IMR-90 (cell line): ENCODE results near the gene LRRC19. TPM values are rescaled to one million over a fixed set of nuclear protein-coding genes. Genes with fewer than 3 reads are reported as not detected.
A peak's percentile ranks its signal among the peaks of the same experiment; 100 is the strongest.

Experiments used
- ATAC-seq: fragments of 200-7000 bp; cut with Tn5 transposase; 2 replicates; pipeline ENCODE4 v1.9.1; 2020; ENCODE audit warnings: low read depth, mild to moderate bottlenecking, moderate library complexity
- BruUV-seq: library from RNA; stranded (reverse); fragments of 400-500 nt; replicated peaks from 2 replicates; lab custom pipeline; 2021; lab: Mats Ljungman, UMichigan
- CTCF ChIA-PET: fragments of 300-600 bp; formaldehyde crosslinking; extraction: SDS; loops from one replicate; lab custom pipeline; 2021; ENCODE audit warnings: antibody characterized with exemption; lab: Yijun Ruan, JAX
- POLR2A ChIA-PET: fragments of 300-600 bp; sonication (Branson Sonifier 250); formaldehyde crosslinking; loops from one replicate; lab custom pipeline; 2022; ENCODE audit warnings: antibody characterized with exemption; ENCODE audit not compliant: unreplicated experiment; lab: Charles Lee
- DNase-seq: peaks from one replicate; pipeline ENCODE4 v3.0.0; 2013
- H2AFZ ChIP-seq: replicated peaks from 2 replicates; pipeline ENCODE3; 2013; ENCODE audit warnings: low read length, mild to moderate bottlenecking; ENCODE audit not compliant: poor library complexity
- H2AK5ac ChIP-seq: 2 replicates; pipeline ENCODE4 v1.6.1; 2013; ENCODE audit warnings: low read depth, low read length, inconsistent platforms
- H2AK9ac ChIP-seq: replicated peaks from 2 replicates; pipeline ENCODE3; 2013; ENCODE audit warnings: mild to moderate bottlenecking, low read depth, low read length, moderate library complexity; ENCODE audit not compliant: poor library complexity
- H2BK120ac ChIP-seq: 2 replicates; pipeline ENCODE4 v1.6.1; 2013; ENCODE audit warnings: low read depth, low read length, inconsistent platforms
- H2BK15ac ChIP-seq: 3 replicates; pipeline ENCODE4 v1.6.1; 2013; ENCODE audit warnings: low read depth, low read length, inconsistent platforms
- H2BK20ac ChIP-seq: 2 replicates; pipeline ENCODE4 v1.6.1; 2013; ENCODE audit warnings: low read depth, mild to moderate bottlenecking, inconsistent platforms, low read length, moderate library complexity
- H2BK5ac ChIP-seq: 2 replicates; pipeline ENCODE4 v1.6.1; 2013; ENCODE audit warnings: mild to moderate bottlenecking, low read depth, low read length, inconsistent platforms; ENCODE audit not compliant: poor library complexity, severe bottlenecking
- H3K14ac ChIP-seq: replicated peaks from 2 replicates; pipeline ENCODE4 v1.6.1; 2013; ENCODE audit warnings: low read depth, low read length, inconsistent platforms
- H3K18ac ChIP-seq: 2 replicates; pipeline ENCODE4 v1.6.1; 2013; ENCODE audit warnings: low read depth, low read length, control low read depth
- H3K23ac ChIP-seq: 2 replicates; pipeline ENCODE4 v1.6.1; 2013; ENCODE audit warnings: low read depth, low read length, inconsistent platforms
- H3K27ac ChIP-seq: 2 replicates; pipeline ENCODE4 v1.5.1; 2013; ENCODE audit warnings: mild to moderate bottlenecking, control low read depth, low read length; ENCODE audit not compliant: insufficient read depth
- H3K27me3 ChIP-seq: 2 replicates; pipeline ENCODE4 v1.6.1; 2013; ENCODE audit warnings: low read length; ENCODE audit not compliant: control insufficient read depth, insufficient read depth
- H3K36me3 ChIP-seq: 2 replicates; pipeline ENCODE4 v1.6.1; 2013; ENCODE audit warnings: low read length, mixed read lengths; ENCODE audit not compliant: control insufficient read depth, insufficient read depth
- H3K4ac ChIP-seq: 2 replicates; pipeline ENCODE4 v1.6.1; 2013; ENCODE audit warnings: low read depth, low read length, inconsistent platforms
- H3K4me1 ChIP-seq: 2 replicates; pipeline ENCODE4 v1.6.1; 2013; ENCODE audit warnings: low read length, mixed read lengths; ENCODE audit not compliant: control insufficient read depth, insufficient read depth
- H3K4me2 ChIP-seq: 2 replicates; pipeline ENCODE4 v1.6.1; 2013; ENCODE audit warnings: low read depth, mild to moderate bottlenecking, control low read depth, low read length, moderate library complexity
- H3K4me3 ChIP-seq: 2 replicates; pipeline ENCODE4 v1.5.1; 2013; ENCODE audit warnings: low read depth, mild to moderate bottlenecking, control low read depth, low read length, moderate library complexity; ENCODE audit not compliant: insufficient read depth
- H3K56ac ChIP-seq: 2 replicates; pipeline ENCODE4 v1.6.1; 2013; ENCODE audit warnings: low read length, inconsistent platforms; ENCODE audit not compliant: insufficient read depth; ENCODE audit errors: extremely low read depth
- H3K79me1 ChIP-seq, 2 experiments: 2 replicates each; pipeline ENCODE4 v1.6.1; 2013; ENCODE audit warnings: low read length in 2 of 2, inconsistent platforms in 1 of 2, low read depth in 1 of 2
- H3K9ac ChIP-seq: 2 replicates; pipeline ENCODE4 v1.6.1; 2013; ENCODE audit warnings: low read depth, low read length, control low read depth
- H3K9me1 ChIP-seq: 2 replicates; pipeline ENCODE4 v1.6.1; 2013; ENCODE audit warnings: low read length, inconsistent platforms; ENCODE audit not compliant: insufficient read depth
- H3K9me3 ChIP-seq: 2 replicates; pipeline ENCODE4 v1.6.1; 2013; ENCODE audit warnings: low read length; ENCODE audit not compliant: control insufficient read depth, insufficient read depth
- H4K20me1 ChIP-seq: 2 replicates; pipeline ENCODE4 v1.6.1; 2013; ENCODE audit warnings: low read length, inconsistent platforms; ENCODE audit not compliant: insufficient read depth
- H4K5ac ChIP-seq: 2 replicates; pipeline ENCODE4 v1.6.1; 2013; ENCODE audit warnings: mild to moderate bottlenecking, low read depth, low read length, control low read depth
- H4K8ac ChIP-seq, 2 experiments: 2 replicates each; pipeline ENCODE4 v1.6.1; 2013; ENCODE audit warnings: low read depth in 2 of 2, low read length in 2 of 2, control low read depth in 1 of 2, inconsistent platforms in 1 of 2
- H4K91ac ChIP-seq: 2 replicates; pipeline ENCODE4 v1.6.1; 2013; ENCODE audit warnings: low read depth, low read length, inconsistent platforms; ENCODE audit not compliant: insufficient read depth
- BHLHE40 ChIP-seq: fragments of 150-350 bp; IDR thresholded peaks from 2 replicates; pipeline ENCODE4 v1.6.1; 2016; ENCODE audit warnings: mild to moderate bottlenecking, low read depth, low read length
- CEBPB ChIP-seq: IDR thresholded peaks from 2 replicates; pipeline ENCODE4 v1.6.1; 2012; ENCODE audit warnings: low read depth, low read length, improper control_type of control experiment
- CHD1 ChIP-seq: IDR thresholded peaks from 2 replicates; pipeline ENCODE4 v1.6.1; 2012; ENCODE audit warnings: low read depth, low read length, improper control_type of control experiment
- CTCF ChIP-seq: conservative IDR thresholded peaks from 2 replicates; pipeline ENCODE4 v1.5.1; 2012; ENCODE audit warnings: mild to moderate bottlenecking, low read depth, low read length, improper control_type of control experiment
- ELK1 ChIP-seq: fragments of 150-350 bp; IDR thresholded peaks from 2 replicates; pipeline ENCODE4 v1.6.1; 2016; ENCODE audit warnings: low read depth, mild to moderate bottlenecking, low read length, moderate library complexity, borderline replicate concordance
- FOS ChIP-seq: fragments of 150-350 bp; IDR thresholded peaks from 2 replicates; pipeline ENCODE4 v1.6.1; 2016; ENCODE audit warnings: low read depth, low read length
- MAFK ChIP-seq: IDR thresholded peaks from 2 replicates; pipeline ENCODE4 v1.6.1; 2012; ENCODE audit warnings: low read depth, low read length, improper control_type of control experiment
- MAZ ChIP-seq: IDR thresholded peaks from 2 replicates; pipeline ENCODE4 v1.6.1; 2012; ENCODE audit warnings: low read depth, mild to moderate bottlenecking, low read length, improper control_type of control experiment, moderate library complexity, borderline replicate concordance
- MXI1 ChIP-seq: IDR thresholded peaks from 2 replicates; pipeline ENCODE4 v1.6.1; 2012; ENCODE audit warnings: low read depth, mild to moderate bottlenecking, low read length, moderate library complexity, borderline replicate concordance
- NFE2L2 ChIP-seq: fragments of 150-350 bp; IDR thresholded peaks from 2 replicates; pipeline ENCODE4 v1.6.1; 2016; ENCODE audit warnings: low read depth, mild to moderate bottlenecking, low read length
- POLR2A ChIP-seq: IDR thresholded peaks from 2 replicates; pipeline ENCODE4 v1.6.1; 2012; ENCODE audit warnings: mild to moderate bottlenecking, low read depth, low read length
- RCOR1 ChIP-seq: IDR thresholded peaks from 2 replicates; pipeline ENCODE4 v1.6.1; 2012; ENCODE audit warnings: mild to moderate bottlenecking, low read length, improper control_type of control experiment; ENCODE audit not compliant: insufficient replicate concordance
- RFX5 ChIP-seq: IDR thresholded peaks from 2 replicates; pipeline ENCODE4 v1.8.0; 2012; ENCODE audit warnings: low read depth, mild to moderate bottlenecking, low read length, moderate library complexity
- SMC3 ChIP-seq: fragments of 150-350 bp; IDR thresholded peaks from 2 replicates; pipeline ENCODE4 v1.6.1; 2016; ENCODE audit warnings: low read depth, mild to moderate bottlenecking, antibody characterized with exemption, low read length, moderate library complexity
- USF2 ChIP-seq: fragments of 150-350 bp; IDR thresholded peaks from 2 replicates; pipeline ENCODE4 v1.6.1; 2017; ENCODE audit warnings: mild to moderate bottlenecking, antibody characterized with exemption, low read length, low read depth
- WGBS, 2 experiments: methylation state at CpG; one replicate each; pipeline versions ENCODE4 v1.1.5 to v1.1.7; 2013; ENCODE audit warnings: missing lambda C conversion rate in 2 of 2; ENCODE audit not compliant: insufficient read length in 1 of 2; ENCODE audit errors: extremely low coverage in 2 of 2; 5-methylcytosine and 5-hydroxymethylcytosine counted together
- dilution Hi-C: fragments of 300-500 bp; cut with HindIII; formaldehyde crosslinking; loops from one replicate; pipeline ENCODE4 v1.14.3; 2018; ENCODE audit warnings: low sequenced_read_pairs; ENCODE audit not compliant: unreplicated experiment
- in situ Hi-C: fragments of 300-500 bp; cut with MboI; formaldehyde crosslinking; loops from 3 replicates; pipeline ENCODE4 v1.14.3; 2019; ENCODE audit warnings: low sequenced_read_pairs, inconsistent platforms, mixed read lengths
- intact Hi-C: fragments of 100-400 bp; cut with micrococcal nuclease; formaldehyde crosslinking; loops from 2 replicates; pipeline ENCODE4 v1.10.0; 2022
- polyA plus RNA-seq, 3 experiments: library from polyadenylated mRNA; depleted of rRNA; stranded (reverse); fragments of >200 nt; gene quantifications; 2 replicates each; pipeline ENCODE4 v1.2.3, GENCODE V29; 2012; ENCODE audit warnings: low replicate concordance in 1 of 3
- total RNA-seq: library from RNA; depleted of rRNA; stranded (reverse); fragments of >200 nt; gene quantifications from 2 replicates; pipeline ENCODE4 v1.2.3, GENCODE V29; 2012

Gene LRRC19
- total and polyA plus RNA-seq, 2 of the 4 experiments (the other 2 are of a cell fraction), result not detected

- H2AK5ac ChIP-seq, result peak overlapping the region; percentile 29; the same call in 1 of the 2 replicates
- H4K20me1 ChIP-seq, result no peaks in the 10 kb centered on the region
- peak overlapping the region; percentile 55; the same call in 1 of the 2 replicates for H4K91ac ChIP-seq
- ChIA-PET CTCF (no interaction called here), POLR2A (no interaction called here)
- peak overlapping the region; percentile 64; the same call in 1 of the 2 replicates for H3K4ac ChIP-seq
- H3K4me1 ChIP-seq, result peaks cover 3% of the 10 kb centered on the region; the same call in 1 of the 2 replicates
- no peak overlapping the region for H2AFZ ChIP-seq
- H3K36me3 ChIP-seq, result no peaks in the 10 kb centered on the region
- peak overlapping the region; percentile 92; the same call in 1 of the 2 replicates for H3K18ac ChIP-seq
- in situ Hi-C loops (no loop called here), intact Hi-C loops (no loop called here), dilution Hi-C loops (no loop called here)
- peak overlapping the region; percentile 83; the same call in 1 of the 2 replicates for H4K5ac ChIP-seq
- H3K23ac ChIP-seq, result peak overlapping the region; percentile 67
- H3K4me3 ChIP-seq, result no peak overlapping the region
- no TSS peak for BruUV-seq
- H3K9ac ChIP-seq, result no peak overlapping the region
- peak overlapping the region; percentile 90; the same call in 1 of the 3 replicates for H2BK15ac ChIP-seq
- H3K27me3 ChIP-seq, result no peaks in the 10 kb centered on the region
- H3K4me2 ChIP-seq, result peak overlapping the region; percentile 77; the same call in 1 of the 2 replicates
- H3K9me1 ChIP-seq, result no peaks in the 10 kb centered on the region
- peak overlapping the region; percentile 78 to 79; a peak in 3 of 4 replicates for H4K8ac ChIP-seq
- peak overlapping the region; percentile 79; the same call in 1 of the 2 replicates for H2BK120ac ChIP-seq
- no peak overlapping the region for H3K56ac ChIP-seq
- DNase-seq (peak; percentile 34), ATAC-seq (peak; percentile 69)
- peak overlapping the region; percentile 38 for H3K14ac ChIP-seq
- whole genome bisulfite sequencing, 2 experiments, result no CpG with 5 or more reads among the region's 6 CpGs
- H3K27ac ChIP-seq, result peak overlapping the region; percentile 64; the same call in 1 of the 2 replicates
- peak overlapping the region; percentile 84 for H2BK20ac ChIP-seq
- H3K79me1 ChIP-seq, result no peaks in the 10 kb centered on the region
- no peaks in the 10 kb centered on the region for H3K9me3 ChIP-seq
- H2AK9ac ChIP-seq, result no peak overlapping the region
- H2BK5ac ChIP-seq, result peak overlapping the region; percentile 85
- TF ChIP-seq USF2 (no peak), ELK1 (no peak), CTCF (no peak), RCOR1 (no peak), POLR2A (no peak), CHD1 (no peak), FOS (no peak), MAFK (no peak), CEBPB (no peak), RFX5 (no peak), BHLHE40 (no peak), MAZ (no peak), NFE2L2 (no peak), SMC3 (no peak), MXI1 (no peak)
These were observed 48.0 kb upstream of the LRRC19 start for GRCh38 chr9:27053369-27054022.
